Ammon's horn (tissue), 1 donor: ENCODE data around the gene TBC1D23.
"Not testable (repeated sequence)": the region's sequence is repeated elsewhere in the genome, so short reads cannot be mapped to it uniquely, and the experiment has no call there.

Experiments
- DNase-seq: peaks from one replicate; pipeline ENCODE4 v3.0.0-alpha.2; 2016; ENCODE audit warnings: low spot score

Gene TBC1D23

GRCh38 chr3:100299016-100299415 is 38.2 kb downstream of the TBC1D23 start:
- no peak for DNase-seq

DNA sequence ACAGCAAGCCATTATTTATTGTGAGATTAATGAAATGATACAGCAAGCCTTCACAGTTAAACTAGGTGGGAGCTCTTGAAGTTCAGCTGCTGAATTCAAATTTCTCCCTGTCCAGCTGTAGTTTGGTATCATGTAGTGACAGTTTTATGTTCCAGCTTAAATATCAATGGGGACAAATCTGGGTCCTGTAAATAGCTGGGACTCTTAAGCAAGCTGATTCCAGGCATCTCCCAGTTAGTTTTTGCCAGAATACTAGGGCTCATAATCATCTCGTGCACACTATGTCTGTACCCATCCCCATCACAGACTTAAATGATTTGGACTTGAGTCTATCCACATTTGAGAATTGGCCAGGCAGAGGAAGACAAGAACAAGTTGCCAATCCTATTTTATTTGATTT is 45.9 kb downstream of the TBC1D23 start:
- no peak for DNase-seq

GRCh38 chr3:100310355-100310965 is 49.7 kb downstream of the TBC1D23 start:
- no peak for DNase-seq

DNA sequence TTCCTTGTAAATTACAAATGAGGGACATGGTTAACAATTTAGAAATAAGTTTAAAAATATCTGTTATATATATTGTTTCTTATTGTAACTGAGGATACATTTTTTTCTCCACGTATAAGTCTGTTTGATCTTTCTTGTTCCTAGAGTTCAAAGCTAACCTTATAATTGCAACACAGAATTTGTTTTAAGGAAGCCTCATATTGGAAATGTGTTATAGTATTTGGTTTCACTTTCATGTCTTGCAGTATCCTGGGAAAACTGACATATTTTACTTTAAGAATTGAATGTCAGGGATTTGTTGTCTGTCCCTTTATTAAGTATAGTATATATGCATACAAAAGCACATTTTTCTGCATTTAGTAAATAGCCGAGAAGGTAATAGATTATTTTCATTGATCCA is 50.2 kb downstream of the TBC1D23 start:
- DNase-seq: no peak

GRCh38 chr3:100316641-100317069 is 55.9 kb downstream of the TBC1D23 start:
- DNase-seq: peak; percentile 59

DNA sequence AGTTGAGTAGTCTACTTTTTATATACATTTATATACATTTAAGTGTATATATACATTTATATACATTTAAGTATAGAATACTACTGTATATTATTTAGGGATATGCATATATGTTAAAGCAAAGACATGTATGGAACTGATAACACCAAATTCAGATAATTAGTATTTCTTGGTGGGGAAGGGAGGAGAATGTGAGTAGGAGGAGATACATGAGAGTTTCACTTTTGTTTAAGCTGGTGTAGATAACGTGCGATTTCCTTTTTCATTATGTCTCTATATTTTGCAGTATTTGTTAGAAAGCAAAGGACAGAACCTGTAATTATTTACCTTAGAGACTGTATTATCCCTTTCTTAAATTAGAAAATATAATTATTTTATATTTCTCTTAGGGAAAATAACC is 57.1 kb downstream of the TBC1D23 start:
- DNase-seq: no peak

GRCh38 chr3:100319951-100320350 is 59.2 kb downstream of the TBC1D23 start:
- DNase-seq: no peak

DNA sequence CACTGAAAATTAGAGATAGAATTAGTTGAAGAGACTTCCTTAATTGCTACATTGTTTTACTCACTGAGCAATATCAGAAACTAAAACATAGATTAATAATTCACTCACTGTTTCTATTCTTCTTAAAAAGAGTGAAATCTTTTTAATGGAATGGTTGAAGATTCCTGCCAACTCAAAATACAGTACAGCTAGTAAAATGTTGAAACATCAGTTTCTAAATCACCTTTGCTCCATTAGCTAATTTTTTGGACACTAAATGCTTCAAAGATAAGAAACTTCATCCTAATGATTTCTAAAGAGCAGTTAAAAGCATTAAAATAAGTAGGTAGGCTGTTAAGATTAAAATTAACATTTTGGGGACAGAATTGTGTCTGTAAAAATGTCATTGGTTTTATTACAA is 63.3 kb downstream of the TBC1D23 start:
- DNase-seq: no peak

- no peak for DNase-seq
Observed at GRCh38 chr3:100325827-100326226, 65.0 kb downstream of the TBC1D23 start.

- DNase-seq: not testable (repeated sequence)
Observed at GRCh38 chr3:100327377-100327776, 66.6 kb downstream of the TBC1D23 start.

DNA sequence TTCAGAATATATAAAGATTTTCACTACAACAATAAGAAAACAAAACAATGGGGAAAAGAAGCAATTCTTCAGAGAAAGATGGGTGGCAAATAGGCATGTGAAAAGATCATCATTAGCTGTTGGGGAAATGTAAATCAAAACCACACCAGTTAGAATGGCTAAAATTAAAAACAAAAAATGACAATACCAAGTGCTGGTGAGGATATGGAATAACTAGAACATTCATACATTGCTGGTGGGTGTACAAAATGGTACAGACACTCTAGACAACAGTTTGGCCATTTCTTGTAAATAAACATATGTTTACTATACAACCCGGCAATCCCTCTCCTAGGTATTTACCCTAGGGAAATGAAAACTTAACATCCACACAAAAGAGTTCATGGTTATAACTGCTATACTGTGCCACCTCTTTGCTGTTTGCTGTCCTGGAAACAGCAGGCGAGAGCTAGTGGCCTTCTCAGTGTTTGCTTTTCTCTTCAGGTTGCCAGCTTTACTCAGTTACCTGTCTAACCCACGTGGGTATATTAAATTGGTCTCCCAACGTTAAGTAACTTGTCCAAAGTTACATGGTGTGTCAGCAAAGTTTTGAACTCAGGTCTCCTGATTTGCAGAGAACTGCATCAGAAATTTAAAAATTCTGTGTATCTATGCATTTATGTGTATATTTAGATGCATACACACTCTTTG is 69.2 kb downstream of the TBC1D23 start:
- no peak for DNase-seq

- DNase-seq: no peak
Observed at GRCh38 chr3:100330651-100331050, 69.9 kb downstream of the TBC1D23 start.

- no peak for DNase-seq
Observed at GRCh38 chr3:100331660-100332059, 70.9 kb downstream of the TBC1D23 start.

GRCh38 chr3:100333051-100333450 is 72.3 kb downstream of the TBC1D23 start:
- no peak for DNase-seq

GRCh38 chr3:100333970-100334487 is 73.2 kb downstream of the TBC1D23 start:
- DNase-seq: no peak

DNA sequence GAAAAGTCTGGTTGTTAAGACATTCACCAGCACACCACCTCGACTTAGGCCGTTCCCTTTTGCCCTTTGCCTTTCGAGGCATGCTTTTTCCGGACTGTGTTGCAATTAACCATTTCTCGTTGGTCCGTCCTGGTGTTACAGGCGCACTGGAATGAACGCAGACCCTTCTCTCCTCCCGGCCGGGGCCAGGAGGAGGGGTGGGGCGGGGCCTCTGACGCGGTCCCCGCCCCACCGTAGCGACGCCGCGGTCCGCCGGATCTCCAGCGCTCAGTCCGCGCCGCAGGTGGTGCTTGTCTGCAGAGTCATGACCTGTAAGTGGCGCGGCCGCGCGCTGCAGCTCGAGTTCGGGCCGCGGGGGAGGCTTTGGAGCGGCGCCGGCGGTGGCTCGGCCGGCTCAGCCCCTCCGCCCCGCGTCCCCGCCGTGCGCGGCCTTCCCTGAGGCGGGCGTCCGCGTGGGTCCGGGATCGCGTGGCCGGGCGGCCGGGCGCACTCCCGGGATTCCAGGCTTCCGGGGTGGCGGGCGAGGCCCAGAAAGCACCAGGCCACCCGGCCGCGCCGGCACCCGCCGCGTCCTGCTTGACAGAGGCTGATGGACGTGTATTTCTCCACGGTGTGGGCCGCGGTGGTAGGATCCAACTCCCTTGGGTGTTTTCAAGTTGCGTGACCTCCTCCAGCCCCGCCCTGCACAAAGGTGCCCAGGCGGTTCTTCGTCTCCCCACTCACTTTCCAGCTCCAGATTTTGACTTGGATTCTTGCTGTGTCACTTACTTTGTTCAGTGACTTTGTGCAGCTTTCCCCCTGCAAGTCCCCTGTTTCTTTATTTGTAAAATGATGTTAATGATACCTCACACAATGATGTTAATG is 73.9 kb downstream of the TBC1D23 start, which contains the start of gene NIT2:
Gene NIT2, plus strand, starts transcription at position 270 of the 864 bp plus-strand sequence. Its CDS starts 35 bp downstream, at position 305.
- peak; percentile 90 for DNase-seq

- DNase-seq: no peak
Observed at GRCh38 chr3:100335434-100335833, 74.6 kb downstream of the TBC1D23 start.

DNA sequence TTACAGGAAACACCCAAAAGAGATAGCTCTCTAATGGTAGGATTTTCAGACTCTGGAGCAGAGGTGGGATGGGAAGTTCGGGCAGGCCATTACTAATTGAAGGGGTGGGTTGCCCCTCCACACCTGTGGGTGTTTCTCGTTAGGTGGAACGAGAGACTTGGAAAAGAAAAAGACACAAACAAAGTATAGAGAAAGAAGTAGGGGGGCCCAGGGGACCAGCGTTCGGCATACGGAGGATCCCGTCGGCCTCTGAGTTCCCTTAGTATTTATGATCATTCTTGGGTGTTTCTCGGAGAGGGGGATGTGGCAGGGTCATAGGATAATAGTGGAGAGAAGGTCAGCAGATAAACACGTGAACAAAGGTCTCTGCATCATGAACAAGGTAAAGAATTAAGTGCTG is 75.4 kb downstream of the TBC1D23 start:
- not testable (repeated sequence) for DNase-seq

DNA sequence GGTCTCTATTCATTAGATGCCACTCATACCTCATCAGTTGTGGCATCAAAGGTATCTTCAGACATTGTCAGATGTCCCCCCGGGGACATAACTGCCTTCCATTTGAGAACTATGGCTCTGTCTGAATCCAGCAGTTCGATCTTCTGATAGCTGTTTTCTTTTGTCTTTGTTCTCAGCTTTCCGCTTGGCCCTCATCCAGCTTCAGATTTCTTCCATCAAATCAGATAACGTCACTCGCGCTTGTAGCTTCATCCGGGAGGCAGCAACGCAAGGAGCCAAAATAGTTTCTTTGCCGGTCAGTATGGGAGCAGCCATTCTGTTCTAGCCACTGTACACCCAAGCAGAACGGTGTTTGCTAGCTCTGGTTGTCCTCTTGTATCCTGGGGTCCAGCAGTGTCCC is 78.1 kb downstream of the TBC1D23 start:
- DNase-seq: no peak

- DNase-seq: no peak
Observed at GRCh38 chr3:100339786-100340185, 79.0 kb downstream of the TBC1D23 start.

GRCh38 chr3:100340527-100340926 is 79.7 kb downstream of the TBC1D23 start:
- no peak for DNase-seq

GRCh38 chr3:100348727-100349126 is 87.9 kb downstream of the TBC1D23 start:
- DNase-seq: no peak
